GM23338 (cell line): ENCODE data around the gene NRXN2. TPM values are rescaled to one million over a fixed set of nuclear protein-coding genes. Genes with fewer than 3 reads are reported as not detected.

Experiments
- ATAC-seq: fragments of 200-7000 bp; cut with Tn5 transposase; 3 replicates; pipeline ENCODE4 v1.9.1; 2020
- DNase-seq: peaks from one replicate; pipeline ENCODE4 v3.0.0-alpha.2; 2015; ENCODE audit warnings: low spot score
- H2AFZ ChIP-seq: fragments of 200-600 bp; sonication (generic); 2 replicates; pipeline ENCODE4 v1.8.0; 2016; ENCODE audit warnings: antibody characterized with exemption, mild to moderate bottlenecking, moderate library complexity
- H3F3A ChIP-seq: fragments of 200-600 bp; sonication (generic); replicated peaks from 2 replicates; pipeline ENCODE4 v1.8.0; 2017; ENCODE audit warnings: antibody characterized with exemption, mixed run types, low read depth
- H3K27ac ChIP-seq: fragments of 200-600 bp; sonication (generic); 2 replicates; pipeline ENCODE4 v1.6.1; 2016; ENCODE audit warnings: low read depth
- H3K27me3 ChIP-seq: fragments of 200-600 bp; sonication (generic); 2 replicates; pipeline ENCODE4 v1.8.0; 2016; ENCODE audit warnings: mild to moderate bottlenecking, mixed run types, moderate library complexity; ENCODE audit not compliant: insufficient read depth
- H3K36me3 ChIP-seq: fragments of 200-600 bp; sonication (generic); 2 replicates; pipeline ENCODE4 v1.8.0; 2016; ENCODE audit warnings: mild to moderate bottlenecking; ENCODE audit not compliant: insufficient read depth
- H3K4me1 ChIP-seq: fragments of 200-600 bp; sonication (generic); 2 replicates; pipeline ENCODE4 v1.8.0; 2016; ENCODE audit warnings: mild to moderate bottlenecking, moderate library complexity; ENCODE audit not compliant: insufficient read depth
- H3K4me2 ChIP-seq: fragments of 200-600 bp; sonication (generic); 2 replicates; pipeline ENCODE4 v1.7.1; 2017; ENCODE audit warnings: mixed run types
- H3K4me3 ChIP-seq: fragments of 200-600 bp; sonication (generic); 2 replicates; pipeline ENCODE4 v1.6.1; 2016; ENCODE audit warnings: mixed run types
- H3K79me2 ChIP-seq: fragments of 200-600 bp; sonication (generic); replicated peaks from 2 replicates; pipeline ENCODE4 v1.8.0; 2017; ENCODE audit warnings: mild to moderate bottlenecking; ENCODE audit not compliant: insufficient read depth
- H3K9me2 ChIP-seq: fragments of 200-600 bp; sonication (generic); 2 replicates; pipeline ENCODE4 v1.8.0; 2017; ENCODE audit not compliant: insufficient read depth
- H4K20me1 ChIP-seq: fragments of 200-600 bp; sonication (generic); replicated peaks from 2 replicates; pipeline ENCODE4 v1.8.0; 2017; ENCODE audit warnings: mild to moderate bottlenecking; ENCODE audit not compliant: insufficient read depth
- H3K27ac Mint-ChIP-seq: 2 replicates; pipeline ENCODE4 v1.8.0; 2020; ENCODE audit warnings: inconsistent platforms, mild to moderate bottlenecking, moderate library complexity, mixed read lengths
- H3K27me3 Mint-ChIP-seq: 3 replicates; pipeline ENCODE4 v1.8.0; 2022; ENCODE audit warnings: low read depth, mild to moderate bottlenecking, moderate library complexity, mixed read lengths, inconsistent platforms; ENCODE audit not compliant: insufficient read depth, poor library complexity
- H3K36me3 Mint-ChIP-seq: 3 replicates; pipeline ENCODE4 v1.8.0; 2021; ENCODE audit warnings: low read depth, mild to moderate bottlenecking, inconsistent platforms, moderate library complexity, mixed read lengths
- H3K4me1 Mint-ChIP-seq: 3 replicates; pipeline ENCODE4 v1.8.0; 2020; ENCODE audit warnings: mild to moderate bottlenecking, inconsistent platforms, mixed read lengths
- H3K4me3 Mint-ChIP-seq: 3 replicates; pipeline ENCODE4 v1.8.0; 2021; ENCODE audit warnings: moderate library complexity, mild to moderate bottlenecking, inconsistent platforms, mixed read lengths
- H3K9me3 Mint-ChIP-seq: 3 replicates; pipeline ENCODE4 v1.8.0; 2020; ENCODE audit warnings: moderate library complexity, mild to moderate bottlenecking, inconsistent platforms, mixed read lengths
- CREB1 ChIP-seq: fragments of 250-450 bp; sonication (Bioruptor Pico); IDR thresholded peaks from 2 replicates; pipeline ENCODE4 v1.5.0; 2020; ENCODE audit warnings: low read depth, mild to moderate bottlenecking, moderate library complexity
- EZH2 ChIP-seq: fragments of 200-600 bp; sonication (generic); IDR thresholded peaks from one replicate; pipeline ENCODE4 v1.8.0; 2017; ENCODE audit warnings: antibody characterized with exemption, mild to moderate bottlenecking, low read depth; ENCODE audit not compliant: unreplicated experiment
- EZH2phosphoT487 ChIP-seq: fragments of 200-600 bp; sonication (generic); IDR thresholded peaks from one replicate; pipeline ENCODE4 v1.8.1; 2018; ENCODE audit warnings: antibody characterized with exemption; ENCODE audit not compliant: unreplicated experiment
- JUNB ChIP-seq: IDR thresholded peaks from one replicate; pipeline ENCODE4 v1.6.1; 2016; ENCODE audit warnings: antibody characterized with exemption; ENCODE audit not compliant: unreplicated experiment
- NANOG ChIP-seq: IDR thresholded peaks from 2 replicates; pipeline ENCODE4 v1.6.1; 2016; ENCODE audit warnings: antibody characterized with exemption, borderline replicate concordance
- STAT1 ChIP-seq: IDR thresholded peaks from one replicate; pipeline ENCODE4 v1.6.1; 2016; ENCODE audit warnings: antibody characterized with exemption; ENCODE audit not compliant: unreplicated experiment
- ZNF114 ChIP-seq: fragments of 250-450 bp; sonication (Bioruptor Pico); IDR thresholded peaks from 2 replicates; pipeline ENCODE4 v1.5.0; 2020; ENCODE audit warnings: mild to moderate bottlenecking, moderate library complexity
- ZNF331 ChIP-seq: fragments of 250-450 bp; sonication (Bioruptor Pico); IDR thresholded peaks from 2 replicates; pipeline ENCODE4 v1.5.0; 2020; ENCODE audit warnings: low read depth, mild to moderate bottlenecking, moderate library complexity
- ZNF462 ChIP-seq: fragments of 250-450 bp; sonication (Bioruptor Pico); IDR thresholded peaks from 2 replicates; pipeline ENCODE4 v1.5.0; 2020; ENCODE audit warnings: mild to moderate bottlenecking, moderate library complexity
- polyA plus RNA-seq: library from polyadenylated mRNA; unstranded; fragments of >200 nt; fragmentation: Nextera tagmentation; extraction: Ambion mirVana; gene quantifications from 2 replicates; pipeline ENCODE4 v1.2.1, GENCODE V29; 2016
- total RNA-seq: library from RNA; depleted of rRNA; stranded (reverse); fragments of >200 nt; shearing (Covaris generic); gene quantifications from 2 replicates; pipeline ENCODE4 v1.2.3, GENCODE V29; 2014
- TF ChIP-seq, protein P1 (sequence below), 2 experiments: fragments of 200-600 bp in 1 of 2; sonication (generic) in 1 of 2; conservative IDR thresholded peaks; 2 replicates each; pipeline versions ENCODE4 v1.5.1 to v1.6.1; 2016 to 2017; ENCODE audit warnings: antibody characterized with exemption in 2 of 2, low read depth in 2 of 2, mild to moderate bottlenecking in 2 of 2, moderate library complexity in 1 of 2
- TF ChIP-seq, protein P2 (sequence below): IDR thresholded peaks from 2 replicates; pipeline ENCODE4 v1.6.1; 2016; ENCODE audit warnings: antibody characterized with exemption
- TF ChIP-seq, protein P3 (sequence below): IDR thresholded peaks from one replicate; pipeline ENCODE4 v1.6.1; 2018; ENCODE audit warnings: antibody characterized with exemption; ENCODE audit not compliant: unreplicated experiment

Gene NRXN2
- total and polyA plus RNA-seq, 2 experiments from 2014 or later = 3.4 to 17.0 TPM

GRCh38 chr11:64583296-64584262 is 139.4 kb downstream of the NRXN2 start:
- Histone ChIP-seq H3K79me2 (no peaks in the 10 kb centered on the region), H3K4me3 (no peak overlapping the region), H3K36me3 (no peaks in the 10 kb centered on the region), H3F3A (no peaks in the 10 kb centered on the region), H3K9me2 (peaks cover 4% of the 10 kb centered on the region; the same call in 1 of the 2 replicates), H3K27me3 (no peaks in the 10 kb centered on the region), H3K4me1 (no peaks in the 10 kb centered on the region), H3K27ac (no peak overlapping the region), H2AFZ (no peak overlapping the region), H3K4me2 (no peak overlapping the region), H4K20me1 (no peaks in the 10 kb centered on the region)
- Mint-ChIP-seq H3K27ac (no peak overlapping the region), H3K9me3 (peaks cover 9% of the 10 kb centered on the region), H3K36me3 (no peaks in the 10 kb centered on the region), H3K27me3 (peaks cover 18% of the 10 kb centered on the region), H3K4me1 (no peaks in the 10 kb centered on the region; the same call in 2 of the 3 replicates), H3K4me3 (no peak overlapping the region)
- no peak for DNase-seq
- TF ChIP-seq ZNF462 (no peak), NANOG (no peak), EZH2phosphoT487 (no peak), EZH2 (no peak), ZNF331 (CRISPR knock-in tag) (no peak), ZNF114 (CRISPR knock-in tag) (no peak), CREB1 (CRISPR knock-in tag) (no peak), STAT1 (no peak), JUNB (no peak)
- TF ChIP-seq, protein P1, sequence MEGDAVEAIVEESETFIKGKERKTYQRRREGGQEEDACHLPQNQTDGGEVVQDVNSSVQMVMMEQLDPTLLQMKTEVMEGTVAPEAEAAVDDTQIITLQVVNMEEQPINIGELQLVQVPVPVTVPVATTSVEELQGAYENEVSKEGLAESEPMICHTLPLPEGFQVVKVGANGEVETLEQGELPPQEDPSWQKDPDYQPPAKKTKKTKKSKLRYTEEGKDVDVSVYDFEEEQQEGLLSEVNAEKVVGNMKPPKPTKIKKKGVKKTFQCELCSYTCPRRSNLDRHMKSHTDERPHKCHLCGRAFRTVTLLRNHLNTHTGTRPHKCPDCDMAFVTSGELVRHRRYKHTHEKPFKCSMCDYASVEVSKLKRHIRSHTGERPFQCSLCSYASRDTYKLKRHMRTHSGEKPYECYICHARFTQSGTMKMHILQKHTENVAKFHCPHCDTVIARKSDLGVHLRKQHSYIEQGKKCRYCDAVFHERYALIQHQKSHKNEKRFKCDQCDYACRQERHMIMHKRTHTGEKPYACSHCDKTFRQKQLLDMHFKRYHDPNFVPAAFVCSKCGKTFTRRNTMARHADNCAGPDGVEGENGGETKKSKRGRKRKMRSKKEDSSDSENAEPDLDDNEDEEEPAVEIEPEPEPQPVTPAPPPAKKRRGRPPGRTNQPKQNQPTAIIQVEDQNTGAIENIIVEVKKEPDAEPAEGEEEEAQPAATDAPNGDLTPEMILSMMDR (conservative IDR thresholded peaks at IDR 0.05; ENCODE audit: low read depth in 2 of 2) = no peak
- TF ChIP-seq, protein P2, sequence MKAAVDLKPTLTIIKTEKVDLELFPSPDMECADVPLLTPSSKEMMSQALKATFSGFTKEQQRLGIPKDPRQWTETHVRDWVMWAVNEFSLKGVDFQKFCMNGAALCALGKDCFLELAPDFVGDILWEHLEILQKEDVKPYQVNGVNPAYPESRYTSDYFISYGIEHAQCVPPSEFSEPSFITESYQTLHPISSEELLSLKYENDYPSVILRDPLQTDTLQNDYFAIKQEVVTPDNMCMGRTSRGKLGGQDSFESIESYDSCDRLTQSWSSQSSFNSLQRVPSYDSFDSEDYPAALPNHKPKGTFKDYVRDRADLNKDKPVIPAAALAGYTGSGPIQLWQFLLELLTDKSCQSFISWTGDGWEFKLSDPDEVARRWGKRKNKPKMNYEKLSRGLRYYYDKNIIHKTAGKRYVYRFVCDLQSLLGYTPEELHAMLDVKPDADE = no peak
- TF ChIP-seq, protein P3, sequence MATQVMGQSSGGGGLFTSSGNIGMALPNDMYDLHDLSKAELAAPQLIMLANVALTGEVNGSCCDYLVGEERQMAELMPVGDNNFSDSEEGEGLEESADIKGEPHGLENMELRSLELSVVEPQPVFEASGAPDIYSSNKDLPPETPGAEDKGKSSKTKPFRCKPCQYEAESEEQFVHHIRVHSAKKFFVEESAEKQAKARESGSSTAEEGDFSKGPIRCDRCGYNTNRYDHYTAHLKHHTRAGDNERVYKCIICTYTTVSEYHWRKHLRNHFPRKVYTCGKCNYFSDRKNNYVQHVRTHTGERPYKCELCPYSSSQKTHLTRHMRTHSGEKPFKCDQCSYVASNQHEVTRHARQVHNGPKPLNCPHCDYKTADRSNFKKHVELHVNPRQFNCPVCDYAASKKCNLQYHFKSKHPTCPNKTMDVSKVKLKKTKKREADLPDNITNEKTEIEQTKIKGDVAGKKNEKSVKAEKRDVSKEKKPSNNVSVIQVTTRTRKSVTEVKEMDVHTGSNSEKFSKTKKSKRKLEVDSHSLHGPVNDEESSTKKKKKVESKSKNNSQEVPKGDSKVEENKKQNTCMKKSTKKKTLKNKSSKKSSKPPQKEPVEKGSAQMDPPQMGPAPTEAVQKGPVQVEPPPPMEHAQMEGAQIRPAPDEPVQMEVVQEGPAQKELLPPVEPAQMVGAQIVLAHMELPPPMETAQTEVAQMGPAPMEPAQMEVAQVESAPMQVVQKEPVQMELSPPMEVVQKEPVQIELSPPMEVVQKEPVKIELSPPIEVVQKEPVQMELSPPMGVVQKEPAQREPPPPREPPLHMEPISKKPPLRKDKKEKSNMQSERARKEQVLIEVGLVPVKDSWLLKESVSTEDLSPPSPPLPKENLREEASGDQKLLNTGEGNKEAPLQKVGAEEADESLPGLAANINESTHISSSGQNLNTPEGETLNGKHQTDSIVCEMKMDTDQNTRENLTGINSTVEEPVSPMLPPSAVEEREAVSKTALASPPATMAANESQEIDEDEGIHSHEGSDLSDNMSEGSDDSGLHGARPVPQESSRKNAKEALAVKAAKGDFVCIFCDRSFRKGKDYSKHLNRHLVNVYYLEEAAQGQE = no peak
- ATAC-seq = peak; percentile 51; the same call in 2 of the 3 replicates
